MCF 10A (cell line): ENCODE data around the gene CERS6. TPM values are rescaled to one million over a fixed set of nuclear protein-coding genes. Genes with fewer than 3 reads are reported as not detected.
"Not testable (repeated sequence)": the region's sequence is repeated elsewhere in the genome, so short reads cannot be mapped to it uniquely, and the experiment has no call there.

Experiments
- BruUV-seq: library from RNA; stranded (reverse); fragments of 400-500 nt; replicated peaks from 2 replicates; lab custom pipeline; 2021; lab: Mats Ljungman, UMichigan
- CTCF ChIA-PET: fragments of 300-600 bp; sonication (Branson Sonifier 250); formaldehyde crosslinking; extraction: SDS; loops from one replicate; lab custom pipeline; 2021; ENCODE audit warnings: antibody characterized with exemption, inconsistent platforms; lab: Yijun Ruan, JAX
- POLR2A ChIA-PET: fragments of 300-600, 350-650 bp; sonication (Branson Sonifier 250); formaldehyde crosslinking; extraction: SDS; loops from one replicate; lab custom pipeline; 2020; ENCODE audit warnings: antibody characterized with exemption, inconsistent platforms; lab: Yijun Ruan, JAX
- DNase-seq: peaks from one replicate; pipeline ENCODE4 v3.0.0-alpha.2; 2018; ENCODE audit not compliant: unreplicated experiment
- H3K27ac Mint-ChIP-seq: one replicate; pipeline ENCODE4 v1.8.0; 2022; ENCODE audit warnings: mild to moderate bottlenecking, low read depth, mixed read lengths; ENCODE audit not compliant: unreplicated experiment
- H3K27me3 Mint-ChIP-seq: one replicate; pipeline ENCODE4 v1.8.0; 2022; ENCODE audit warnings: mixed read lengths; ENCODE audit not compliant: insufficient read depth, unreplicated experiment
- H3K36me3 Mint-ChIP-seq: one replicate; pipeline ENCODE4 v1.8.0; 2022; ENCODE audit warnings: mild to moderate bottlenecking, moderate library complexity, mixed read lengths; ENCODE audit not compliant: insufficient read depth, unreplicated experiment
- H3K4me1 Mint-ChIP-seq: one replicate; pipeline ENCODE4 v1.8.0; 2022; ENCODE audit warnings: mixed read lengths; ENCODE audit not compliant: insufficient read depth, unreplicated experiment
- H3K4me3 Mint-ChIP-seq: one replicate; pipeline ENCODE4 v1.8.0; 2022; ENCODE audit warnings: mild to moderate bottlenecking, moderate library complexity, mixed read lengths; ENCODE audit not compliant: unreplicated experiment
- H3K9me3 Mint-ChIP-seq: one replicate; pipeline ENCODE4 v1.8.0; 2022; ENCODE audit warnings: mixed read lengths; ENCODE audit not compliant: unreplicated experiment
- CTCF ChIP-seq: fragments of 200-600 bp; IDR thresholded peaks from one replicate; pipeline ENCODE4 v1.8.0; 2022; ENCODE audit warnings: antibody characterized with exemption, mild to moderate bottlenecking; ENCODE audit not compliant: unreplicated experiment
- intact Hi-C: fragments of 100-400 bp; cut with micrococcal nuclease; formaldehyde crosslinking; loops from 2 replicates; pipeline ENCODE4 v1.14.1; 2022
- total RNA-seq: library from RNA; stranded (reverse); gene quantifications from 2 replicates; pipeline ENCODE4 v1.2.3, GENCODE V29; 2022

The CERS6 gene
- total RNA-seq, 1 experiment from 2014 or later, result 27.4 TPM

GRCh38 chr2:168654705-168655104, 198.6 kb downstream of the CERS6 start:
- no peak overlapping the region for H3K4me3 Mint-ChIP-seq
- H3K27ac Mint-ChIP-seq, result no peak overlapping the region

GRCh38 chr2:168655207-168655606, 199.1 kb downstream of the CERS6 start:
- Mint-ChIP-seq H3K4me1 (peaks cover 6% of the 10 kb centered on the region), H3K4me3 (no peak overlapping the region), H3K27ac (no peak overlapping the region), H3K36me3 (peaks cover 22% of the 10 kb centered on the region), H3K27me3 (no peaks in the 10 kb centered on the region), H3K9me3 (no peaks in the 10 kb centered on the region)
- BruUV-seq, result no TSS peak
- intact Hi-C loops, result no loop called here
- CTCF ChIA-PET, result no interaction called here
- no peak for DNase-seq
- TF ChIP-seq CTCF, result no peak
- POLR2A ChIA-PET, result no interaction called here

More at GRCh38 chr2:168654705-168655104, 198.6 kb downstream of the CERS6 start:
- Mint-ChIP-seq H3K27me3 (no peaks in the 10 kb centered on the region), H3K4me1 (peaks cover 6% of the 10 kb centered on the region), H3K36me3 (peaks cover 25% of the 10 kb centered on the region), H3K9me3 (no peaks in the 10 kb centered on the region)
- no peak for DNase-seq
- ChIA-PET POLR2A (no interaction called here), CTCF (no interaction called here)
- BruUV-seq, result no TSS peak
- intact Hi-C loops, result no loop called here
- TF ChIP-seq CTCF, result no peak

- BruUV-seq, H3K27ac Mint-ChIP-seq, intact Hi-C loops, CTCF ChIA-PET, H3K4me1 Mint-ChIP-seq, POLR2A ChIA-PET, H3K4me3 Mint-ChIP-seq, DNase-seq, H3K9me3 Mint-ChIP-seq, H3K27me3 Mint-ChIP-seq: not testable (repeated sequence)
- H3K36me3 Mint-ChIP-seq, result peaks cover 20% of the 10 kb centered on the region
Measured at GRCh38 chr2:168657378-168657777, 201.3 kb downstream of the CERS6 start.

GRCh38 chr2:168658706-168659105, 202.6 kb downstream of the CERS6 start:
- ChIA-PET CTCF (no interaction called here), POLR2A (no interaction called here)
- no TSS peak for BruUV-seq

More at GRCh38 chr2:168658706-168659105, 202.6 kb downstream of the CERS6 start:
- Mint-ChIP-seq H3K4me1 (peaks cover under 1% of the 10 kb centered on the region), H3K4me3 (no peak overlapping the region), H3K27me3 (no peaks in the 10 kb centered on the region), H3K27ac (no peak overlapping the region), H3K9me3 (no peaks in the 10 kb centered on the region), H3K36me3 (peaks cover 20% of the 10 kb centered on the region)
- intact Hi-C loops, result no loop called here
- TF ChIP-seq CTCF, result no peak
- DNase-seq, result no peak
